Ascending aorta (tissue), 2 donors: Measurements from ENCODE around the gene PCSK6. TPM values are rescaled to one million over a fixed set of nuclear protein-coding genes. Genes with fewer than 3 reads are reported as not detected.
A peak's percentile ranks its signal among the peaks of the same experiment; 100 is the strongest.

Source experiments
- DNase-seq, 2 donors: peaks; one replicate each; pipeline ENCODE4 v3.0.0-alpha.2; 2019; ENCODE audit warnings: low spot score in 2 of 2
- H3K27ac ChIP-seq, 2 donors: fragments of 200-600 bp; sonication (generic); one replicate each; pipeline ENCODE4 v1.5.1; 2016 to 2017; ENCODE audit warnings: mild to moderate bottlenecking in 1 of 2
- H3K27me3 ChIP-seq: fragments of 200-600 bp; sonication (generic); one replicate; pipeline ENCODE4 v1.5.1; 2017
- H3K36me3 ChIP-seq, 2 donors: fragments of 200-600 bp; sonication (generic); one replicate each; pipeline ENCODE4 v1.5.1; 2016
- H3K4me1 ChIP-seq, 2 donors: fragments of 200-600 bp; sonication (generic); one replicate each; pipeline ENCODE4 v1.5.1; 2016 to 2017; ENCODE audit warnings: mild to moderate bottlenecking in 1 of 2
- H3K4me3 ChIP-seq, 2 donors: fragments of 200-600 bp; sonication (generic); one replicate each; pipeline ENCODE4 v1.5.1; 2016 to 2017; ENCODE audit warnings: mild to moderate bottlenecking in 1 of 2
- H3K9me3 ChIP-seq, 2 donors: fragments of 200-600 bp; sonication (generic); one replicate each; pipeline ENCODE4 v1.5.1; 2016
- intact Hi-C: fragments of 100-400 bp; cut with DNase I; formaldehyde crosslinking; loops from one replicate; pipeline ENCODE4 v1.15.1; 2023
- total RNA-seq: library from RNA; depleted of rRNA; stranded (reverse); fragments of >200 nt; gene quantifications from one replicate; pipeline ENCODE4 v1.1.0, GENCODE V29; 2016
- TF ChIP-seq, protein P1 (sequence below), 3 experiments: fragments of 200-600 bp in 2 of 3; fragments of 450-650 bp in 1 of 3; sonication (generic) in 2 of 3; IDR thresholded peaks; one replicate each; pipeline ENCODE4 v1.5.1; 2016 to 2019; ENCODE audit warnings: antibody characterized with exemption in 3 of 3, mild to moderate bottlenecking in 1 of 3, moderate library complexity in 1 of 3

The PCSK6 gene
- total RNA-seq, 1 donor from 2014 or later = 3.9 TPM

GRCh38 chr15:101536166-101536874 lies 46.8 kb upstream of the PCSK6 start:
- TF ChIP-seq, protein P1, sequence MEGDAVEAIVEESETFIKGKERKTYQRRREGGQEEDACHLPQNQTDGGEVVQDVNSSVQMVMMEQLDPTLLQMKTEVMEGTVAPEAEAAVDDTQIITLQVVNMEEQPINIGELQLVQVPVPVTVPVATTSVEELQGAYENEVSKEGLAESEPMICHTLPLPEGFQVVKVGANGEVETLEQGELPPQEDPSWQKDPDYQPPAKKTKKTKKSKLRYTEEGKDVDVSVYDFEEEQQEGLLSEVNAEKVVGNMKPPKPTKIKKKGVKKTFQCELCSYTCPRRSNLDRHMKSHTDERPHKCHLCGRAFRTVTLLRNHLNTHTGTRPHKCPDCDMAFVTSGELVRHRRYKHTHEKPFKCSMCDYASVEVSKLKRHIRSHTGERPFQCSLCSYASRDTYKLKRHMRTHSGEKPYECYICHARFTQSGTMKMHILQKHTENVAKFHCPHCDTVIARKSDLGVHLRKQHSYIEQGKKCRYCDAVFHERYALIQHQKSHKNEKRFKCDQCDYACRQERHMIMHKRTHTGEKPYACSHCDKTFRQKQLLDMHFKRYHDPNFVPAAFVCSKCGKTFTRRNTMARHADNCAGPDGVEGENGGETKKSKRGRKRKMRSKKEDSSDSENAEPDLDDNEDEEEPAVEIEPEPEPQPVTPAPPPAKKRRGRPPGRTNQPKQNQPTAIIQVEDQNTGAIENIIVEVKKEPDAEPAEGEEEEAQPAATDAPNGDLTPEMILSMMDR (IDR thresholded peaks at IDR 0.05) = no peak
- no peaks in the 10 kb centered on the region for H3K27me3 ChIP-seq
- no peak overlapping the region for H3K4me3 ChIP-seq
- no peak overlapping the region for H3K27ac ChIP-seq
- H3K9me3 ChIP-seq = no peaks in the 10 kb centered on the region
- DNase-seq = peak in 1 of 2 donors; percentile 47
- intact Hi-C loops = no loop called here
- H3K36me3 ChIP-seq = no peaks in the 10 kb centered on the region
- H3K4me1 ChIP-seq = no peaks in the 10 kb centered on the region

DNA sequence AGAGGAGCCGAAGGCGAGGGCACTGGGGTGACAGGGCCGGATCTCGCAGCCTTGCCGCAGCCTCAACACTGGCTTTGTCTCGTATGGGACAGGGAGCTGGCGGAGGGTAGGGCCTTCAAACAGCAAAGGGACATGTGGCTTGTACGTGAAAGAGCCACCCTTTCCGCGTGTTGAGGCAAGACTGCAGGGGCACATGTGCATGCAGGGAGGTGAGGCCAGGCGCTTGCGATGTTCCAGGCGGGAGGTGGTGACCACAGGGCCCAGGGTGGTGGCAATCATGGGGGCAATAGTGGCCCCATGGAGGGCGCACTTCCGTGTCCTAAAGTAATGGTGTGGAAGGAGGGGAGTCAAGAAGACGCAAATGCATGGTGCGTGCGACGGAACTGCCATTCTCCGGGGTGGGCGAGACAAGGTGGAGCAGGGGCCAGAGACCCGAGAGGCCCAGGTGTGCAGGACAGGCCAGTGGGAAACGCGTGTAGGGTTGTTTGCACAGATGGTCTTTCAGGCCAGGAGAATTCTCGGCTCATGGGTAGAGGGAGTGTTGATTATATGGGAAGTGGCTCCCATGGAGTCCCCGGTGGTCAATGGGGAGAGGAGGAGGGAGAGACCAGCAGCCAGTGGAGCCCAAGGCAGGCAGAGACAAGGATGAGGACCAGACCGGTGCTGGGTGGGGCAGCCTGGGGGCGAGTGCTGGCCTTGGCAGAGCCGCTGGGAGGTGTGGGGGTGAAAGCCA lies 45.8 kb upstream of the PCSK6 start:
- intact Hi-C loops = no loop called here
- no peaks in the 10 kb centered on the region for H3K4me1 ChIP-seq
- H3K36me3 ChIP-seq = no peaks in the 10 kb centered on the region
- TF ChIP-seq, protein P1 (IDR thresholded peaks at IDR 0.05) = no peak
- H3K27ac ChIP-seq = no peak overlapping the region
- no peaks in the 10 kb centered on the region for H3K27me3 ChIP-seq
- H3K4me3 ChIP-seq = no peak overlapping the region
- peak in 1 of 2 donors; percentile 50 for DNase-seq
- H3K9me3 ChIP-seq = no peaks in the 10 kb centered on the region

- Histone ChIP-seq H3K36me3 (no peaks in the 10 kb centered on the region), H3K27ac (no peak overlapping the region), H3K4me1 (no peaks in the 10 kb centered on the region), H3K27me3 (no peaks in the 10 kb centered on the region), H3K9me3 (no peaks in the 10 kb centered on the region), H3K4me3 (no peak overlapping the region)
- intact Hi-C loops = no loop called here
- peak in 1 of 2 donors; percentile 22 for DNase-seq
- TF ChIP-seq, protein P1 (IDR thresholded peaks at IDR 0.05) = no peak
Measured at GRCh38 chr15:101534376-101534970, 45.0 kb upstream of the PCSK6 start.

GRCh38 chr15:101533371-101534140 lies 44.0 kb upstream of the PCSK6 start:
- TF ChIP-seq, protein P1 (IDR thresholded peaks at IDR 0.05) = no peak

DNA sequence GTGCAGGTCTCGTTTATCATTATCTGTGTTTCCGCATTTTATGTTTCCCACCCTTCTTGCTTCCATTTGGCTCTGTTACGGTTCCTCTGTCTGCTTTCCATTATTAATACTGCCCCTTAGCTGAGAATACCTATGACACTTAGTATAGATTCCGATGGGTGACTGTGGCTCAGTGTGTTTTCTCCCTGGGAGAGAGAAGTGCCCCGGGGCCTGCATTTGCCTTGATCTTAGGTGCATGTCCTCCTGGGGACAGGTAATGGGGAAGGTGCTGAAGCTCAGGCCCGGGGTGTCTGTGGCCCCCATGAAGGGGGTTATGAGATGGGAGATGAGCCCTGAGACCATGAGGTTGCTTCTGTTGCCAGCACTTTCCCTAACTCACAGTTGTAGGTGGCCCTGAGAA lies 43.4 kb upstream of the PCSK6 start:
- H3K27me3 ChIP-seq = no peaks in the 10 kb centered on the region
- no peaks in the 10 kb centered on the region for H3K36me3 ChIP-seq
- intact Hi-C loops = no loop called here
- H3K4me3 ChIP-seq = no peak overlapping the region
- no peaks in the 10 kb centered on the region for H3K9me3 ChIP-seq
- DNase-seq = peak in 1 of 2 donors; percentile 16
- H3K4me1 ChIP-seq = no peaks in the 10 kb centered on the region
- no peak overlapping the region for H3K27ac ChIP-seq
- TF ChIP-seq, protein P1 (IDR thresholded peaks at IDR 0.05) = no peak

More at GRCh38 chr15:101533371-101534140, 44.0 kb upstream of the PCSK6 start:
- Histone ChIP-seq H3K9me3 (no peaks in the 10 kb centered on the region), H3K27ac (no peak overlapping the region), H3K4me3 (no peak overlapping the region), H3K27me3 (no peaks in the 10 kb centered on the region), H3K4me1 (no peaks in the 10 kb centered on the region), H3K36me3 (no peaks in the 10 kb centered on the region)
- intact Hi-C loops = no loop called here
- DNase-seq = peak in 1 of 2 donors; percentile 24
